CD8-positive, alpha-beta memory T cell (primary cell): ENCODE measurements around the gene TMEM131L. TPM values are rescaled to one million over a fixed set of nuclear protein-coding genes. Genes with fewer than 3 reads are reported as not detected.

Source experiments
- CTCF ChIA-PET: fragments of 350-600 bp; sonication (Branson Sonifier 250); formaldehyde crosslinking; loops from one replicate; lab custom pipeline; 2021; ENCODE audit warnings: antibody characterized with exemption; lab: Charles Lee
- POLR2A ChIA-PET: fragments of 350-600 bp; sonication (Branson Sonifier 250); formaldehyde crosslinking; loops from one replicate; lab custom pipeline; 2021; ENCODE audit warnings: antibody characterized with exemption; lab: Charles Lee
- DNase-seq, 5 donors: peaks; one replicate each; pipeline versions ENCODE4 v3.0.0 to v3.0.0-alpha.2; 2020 to 2022; ENCODE audit warnings: mixed read lengths in 1 of 5
- H3K27ac ChIP-seq: one replicate; pipeline ENCODE4 v1.7.0; 2013; ENCODE audit warnings: low read depth, mild to moderate bottlenecking, low read length, moderate library complexity
- H3K27me3 ChIP-seq: 2 replicates; pipeline ENCODE4 v1.7.0; 2013; ENCODE audit warnings: low read length, mild to moderate bottlenecking; ENCODE audit not compliant: insufficient read depth, poor library complexity, severe bottlenecking
- H3K36me3 ChIP-seq: 2 replicates; pipeline ENCODE4 v1.7.0; 2013; ENCODE audit warnings: mild to moderate bottlenecking, low read length, moderate library complexity; ENCODE audit not compliant: insufficient read depth
- H3K4me1 ChIP-seq: 2 replicates; pipeline ENCODE4 v1.7.0; 2013; ENCODE audit warnings: mild to moderate bottlenecking, low read length, moderate library complexity; ENCODE audit not compliant: insufficient read depth
- H3K4me3 ChIP-seq: 2 replicates; pipeline ENCODE4 v1.7.0; 2013; ENCODE audit warnings: mild to moderate bottlenecking, low read length
- H3K9me3 ChIP-seq: 2 replicates; pipeline ENCODE4 v1.7.0; 2013; ENCODE audit warnings: mild to moderate bottlenecking, low read length
- H3K27ac Mint-ChIP-seq, 8 donors: one replicate each; pipeline ENCODE4 v1.8.0; 2020 to 2021; ENCODE audit warnings: mixed read lengths in 8 of 8, mild to moderate bottlenecking in 6 of 8, inconsistent platforms in 3 of 8, moderate library complexity in 3 of 8
- H3K27me3 Mint-ChIP-seq, 2 donors: one replicate each; pipeline ENCODE4 v1.8.0; 2020 to 2021; ENCODE audit warnings: mixed read lengths in 2 of 2, mild to moderate bottlenecking in 1 of 2, moderate library complexity in 1 of 2
- H3K36me3 Mint-ChIP-seq, 3 donors: one replicate each; pipeline ENCODE4 v1.8.0; 2020 to 2021; ENCODE audit warnings: mixed read lengths in 3 of 3, inconsistent platforms in 1 of 3, mild to moderate bottlenecking in 1 of 3
- H3K4me1 Mint-ChIP-seq, 3 donors: one replicate each; pipeline ENCODE4 v1.8.0; 2020 to 2021; ENCODE audit warnings: mixed read lengths in 3 of 3, inconsistent platforms in 1 of 3, mild to moderate bottlenecking in 1 of 3
- H3K4me3 Mint-ChIP-seq, 7 donors: one replicate each; pipeline ENCODE4 v1.8.0; 2020 to 2021; ENCODE audit warnings: mixed read lengths in 7 of 7, mild to moderate bottlenecking in 6 of 7, moderate library complexity in 4 of 7, inconsistent platforms in 2 of 7
- H3K9me3 Mint-ChIP-seq, 5 donors: one replicate each; pipeline ENCODE4 v1.8.0; 2020 to 2022; ENCODE audit warnings: mixed read lengths in 5 of 5, mild to moderate bottlenecking in 3 of 5, moderate library complexity in 2 of 5, inconsistent platforms in 1 of 5
- polyA plus RNA-seq: library from polyadenylated mRNA; unstranded; fragments of 300-500 nt; fragmentation: Illumina TruSeq; gene quantifications from one replicate; pipeline ENCODE4 v1.2.3, GENCODE V29; 2021
- total RNA-seq, 2 experiments: library from RNA; stranded (reverse); gene quantifications; one replicate each; pipeline ENCODE4 v1.2.3, GENCODE V29; 2021

Gene TMEM131L
- total and polyA plus RNA-seq, 3 experiments from 2014 or later: 28.1 to 29.6 (median 28.6) TPM

- peaks cover 28% of the 10 kb centered on the region for H3K4me1 ChIP-seq
- H3K27me3 Mint-ChIP-seq: no peaks in the 10 kb centered on the region
- H3K36me3 Mint-ChIP-seq: peaks cover 0 to 4% (median 0%) of the 10 kb centered on the region in 3 donors
- no peaks in the 10 kb centered on the region for H3K36me3 ChIP-seq
- ChIA-PET POLR2A (interaction anchor here (0.7 to 1.0 kb wide), 2 partner anchors 26 to 97 kb away, joined by 4 to 7 read pairs; partner anchors contain the start of gene TMEM131L), CTCF (interaction anchor here (1.2 to 4.1 kb wide), 4 partner anchors 27 to 135 kb away, joined by 3 to 18 read pairs (median 6); partner anchors contain the start of gene TMEM131L)
- H3K27ac ChIP-seq: peak overlapping the region; percentile 25
- peaks cover 29 to 46% (median 42%) of the 10 kb centered on the region in 3 donors for H3K4me1 Mint-ChIP-seq
- H3K9me3 ChIP-seq: no peaks in the 10 kb centered on the region
- no peaks in the 10 kb centered on the region for H3K27me3 ChIP-seq
- DNase-seq: peak; percentile 12 to 61 (median 51)
- H3K4me3 ChIP-seq: peak overlapping the region; percentile 54
- H3K27ac Mint-ChIP-seq: peak overlapping the region; percentile 72 to 95 (median 88)
- peak overlapping the region; percentile 82 to 95 (median 87) for H3K4me3 Mint-ChIP-seq
- no peaks in the 10 kb centered on the region for H3K9me3 Mint-ChIP-seq
Measured at GRCh38 chr4:153438916-153439756, 27.0 kb upstream of the TMEM131L start.

- Histone ChIP-seq H3K36me3 (no peaks in the 10 kb centered on the region), H3K27ac (peak overlapping the region; percentile 25), H3K4me1 (peaks cover 23% of the 10 kb centered on the region), H3K27me3 (no peaks in the 10 kb centered on the region), H3K9me3 (no peaks in the 10 kb centered on the region), H3K4me3 (no peak overlapping the region)
- Mint-ChIP-seq H3K36me3 (peaks cover 0 to 4% (median 0%) of the 10 kb centered on the region in 3 donors), H3K4me1 (peaks cover 25 to 41% (median 38%) of the 10 kb centered on the region in 3 donors), H3K9me3 (no peaks in the 10 kb centered on the region), H3K27me3 (no peaks in the 10 kb centered on the region), H3K27ac (peak overlapping the region in 6 of 8 donors; percentile 5 to 93 (median 73)), H3K4me3 (peak overlapping the region; percentile 82 to 95 (median 87))
- ChIA-PET CTCF (interaction anchor here (1.8 to 4.1 kb wide), 2 partner anchors 26 to 134 kb away, joined by 7 to 18 read pairs; partner anchors contain the start of gene TMEM131L), POLR2A (interaction anchor here (1.0 kb wide), 1 partner anchor 26 kb away, joined by 7 read pairs; the partner anchor contains the start of gene TMEM131L)
- no peak for DNase-seq
Measured at GRCh38 chr4:153439831-153440230, 26.3 kb upstream of the TMEM131L start.

- peaks cover 23% of the 10 kb centered on the region for H3K4me1 ChIP-seq
- Mint-ChIP-seq H3K4me3 (peak overlapping the region in 4 of 7 donors; percentile 51 to 79 (median 69)), H3K27me3 (no peaks in the 10 kb centered on the region), H3K4me1 (peaks cover 25 to 41% (median 38%) of the 10 kb centered on the region in 3 donors), H3K27ac (peak overlapping the region in 2 of 8 donors; percentile 51 to 52), H3K9me3 (no peaks in the 10 kb centered on the region), H3K36me3 (peaks cover 0 to 4% (median 0%) of the 10 kb centered on the region in 3 donors)
- H3K27me3 ChIP-seq: no peaks in the 10 kb centered on the region
- no peaks in the 10 kb centered on the region for H3K36me3 ChIP-seq
- CTCF ChIA-PET: interaction anchor here (4.1 kb wide), 1 partner anchor 133 kb away, joined by 18 read pairs; no protein-coding TSS in a partner anchor
- DNase-seq: no peak
- H3K4me3 ChIP-seq: no peak overlapping the region
- H3K27ac ChIP-seq: no peak overlapping the region
- no peaks in the 10 kb centered on the region for H3K9me3 ChIP-seq
- POLR2A ChIA-PET: no interaction called here
Measured at GRCh38 chr4:153440475-153440874, 25.7 kb upstream of the TMEM131L start.

GRCh38 chr4:153447175-153447905 is 18.8 kb upstream of the TMEM131L start:
- Mint-ChIP-seq H3K27ac (no peak overlapping the region), H3K27me3 (no peaks in the 10 kb centered on the region), H3K4me3 (no peak overlapping the region), H3K4me1 (peaks cover 15% of the 10 kb centered on the region in 3 donors), H3K36me3 (no peaks in the 10 kb centered on the region), H3K9me3 (no peaks in the 10 kb centered on the region)
- POLR2A ChIA-PET: interaction anchor here (1.0 kb wide), 1 partner anchor 18 kb away, joined by 3 read pairs; no protein-coding TSS in a partner anchor
- CTCF ChIA-PET: interaction anchor here (1.3 to 4.3 kb wide), 4 partner anchors 12 to 127 kb away, joined by 3 to 17 read pairs (median 8); partner anchors contain the start of gene TMEM131L
- H3K27me3 ChIP-seq: no peaks in the 10 kb centered on the region
- no peak overlapping the region for H3K27ac ChIP-seq
- no peak for DNase-seq
- no peak overlapping the region for H3K4me3 ChIP-seq
- H3K36me3 ChIP-seq: no peaks in the 10 kb centered on the region
- H3K4me1 ChIP-seq: peaks cover 18% of the 10 kb centered on the region
- no peaks in the 10 kb centered on the region for H3K9me3 ChIP-seq

GRCh38 chr4:153448003-153448731 is 18.0 kb upstream of the TMEM131L start:
- no peak for DNase-seq
- no peaks in the 10 kb centered on the region for H3K36me3 Mint-ChIP-seq
- ChIA-PET POLR2A (interaction anchor here (1.0 kb wide), 1 partner anchor 17 kb away, joined by 3 read pairs; no protein-coding TSS in a partner anchor), CTCF (interaction anchor here (1.3 to 4.3 kb wide), 4 partner anchors 13 to 126 kb away, joined by 3 to 17 read pairs (median 8); partner anchors contain the start of gene TMEM131L)
- peak overlapping the region in 1 of 8 donors; percentile 26 for H3K27ac Mint-ChIP-seq
- H3K27me3 Mint-ChIP-seq: no peaks in the 10 kb centered on the region
- no peak overlapping the region for H3K4me3 ChIP-seq
- no peaks in the 10 kb centered on the region for H3K9me3 Mint-ChIP-seq
- H3K4me1 ChIP-seq: peaks cover 18% of the 10 kb centered on the region
- H3K36me3 ChIP-seq: no peaks in the 10 kb centered on the region
- H3K27me3 ChIP-seq: no peaks in the 10 kb centered on the region
- H3K4me3 Mint-ChIP-seq: no peak overlapping the region
- H3K27ac ChIP-seq: no peak overlapping the region
- peaks cover 15% of the 10 kb centered on the region in 3 donors for H3K4me1 Mint-ChIP-seq
- no peaks in the 10 kb centered on the region for H3K9me3 ChIP-seq

- no peaks in the 10 kb centered on the region for H3K36me3 Mint-ChIP-seq
- Histone ChIP-seq H3K9me3 (no peaks in the 10 kb centered on the region), H3K27ac (no peak overlapping the region), H3K27me3 (no peaks in the 10 kb centered on the region), H3K36me3 (no peaks in the 10 kb centered on the region), H3K4me3 (no peak overlapping the region), H3K4me1 (peaks cover 18% of the 10 kb centered on the region)
- peak overlapping the region in 2 of 8 donors; percentile 35 to 95 for H3K27ac Mint-ChIP-seq
- H3K9me3 Mint-ChIP-seq: no peaks in the 10 kb centered on the region
- H3K4me1 Mint-ChIP-seq: peaks cover 15% of the 10 kb centered on the region in 3 donors
- H3K4me3 Mint-ChIP-seq: peak overlapping the region in 2 of 7 donors; percentile 7 to 9
- no peak for DNase-seq
- ChIA-PET POLR2A (interaction anchor here (1.3 kb wide), 1 partner anchor 18 kb away, joined by 4 read pairs; no protein-coding TSS in a partner anchor), CTCF (interaction anchor here (1.3 to 4.3 kb wide), 3 partner anchors 17 to 19 kb away, joined by 3 to 17 read pairs (median 4); partner anchors contain the start of gene TMEM131L)
- H3K27me3 Mint-ChIP-seq: no peaks in the 10 kb centered on the region
Measured at GRCh38 chr4:153449338-153449737, 16.8 kb upstream of the TMEM131L start.

GRCh38 chr4:153450544-153450917 is 15.6 kb upstream of the TMEM131L start:
- Histone ChIP-seq H3K9me3 (no peaks in the 10 kb centered on the region), H3K36me3 (no peaks in the 10 kb centered on the region), H3K27me3 (no peaks in the 10 kb centered on the region), H3K4me1 (peaks cover 18% of the 10 kb centered on the region), H3K4me3 (peak overlapping the region; percentile 6), H3K27ac (no peak overlapping the region)
- peaks cover 15% of the 10 kb centered on the region in 3 donors for H3K4me1 Mint-ChIP-seq
- H3K36me3 Mint-ChIP-seq: no peaks in the 10 kb centered on the region
- H3K27me3 Mint-ChIP-seq: no peaks in the 10 kb centered on the region
- ChIA-PET CTCF (interaction anchor here (1.3 kb wide), 1 partner anchor 17 kb away, joined by 4 read pairs; no protein-coding TSS in a partner anchor), POLR2A (interaction anchor here (1.3 kb wide), 1 partner anchor 17 kb away, joined by 4 read pairs; no protein-coding TSS in a partner anchor)
- H3K27ac Mint-ChIP-seq: peak overlapping the region; percentile 24 to 95 (median 74)
- DNase-seq: no peak
- H3K9me3 Mint-ChIP-seq: no peaks in the 10 kb centered on the region
- peak overlapping the region; percentile 2 to 72 (median 66) for H3K4me3 Mint-ChIP-seq
